Mesenchymal stem cell (in vitro differentiated cells and primary cell): Measurements from ENCODE around the gene PAQR4.

ENCODE experiments used
- DNase-seq: peaks from one replicate; pipeline ENCODE4 v3.0.0-alpha.2; 2013
- H2AFZ ChIP-seq: one replicate; pipeline ENCODE4 v1.6.1; 2013; ENCODE audit warnings: low read depth, mild to moderate bottlenecking, control low read depth, inconsistent platforms, low read length, moderate library complexity
- H2AK5ac ChIP-seq: 2 replicates; pipeline ENCODE4 v1.6.1; 2013; ENCODE audit warnings: low read length, moderate library complexity, mild to moderate bottlenecking, inconsistent platforms; ENCODE audit not compliant: severe bottlenecking
- H2BK120ac ChIP-seq: one replicate; pipeline ENCODE4 v1.6.1; 2013; ENCODE audit warnings: low read depth, mild to moderate bottlenecking, inconsistent platforms, low read length, moderate library complexity
- H2BK12ac ChIP-seq, 2 experiments: one replicate each; pipeline ENCODE4 v1.6.1; 2013; ENCODE audit warnings: inconsistent platforms in 2 of 2, low read length in 2 of 2, mild to moderate bottlenecking in 2 of 2, moderate library complexity in 2 of 2, control low read depth in 1 of 2
- H2BK15ac ChIP-seq: one replicate; pipeline ENCODE4 v1.6.1; 2013; ENCODE audit warnings: mild to moderate bottlenecking, low read depth, inconsistent platforms; ENCODE audit not compliant: poor library complexity, severe bottlenecking
- H2BK5ac ChIP-seq: 2 replicates; pipeline ENCODE4 v1.6.1; 2013; ENCODE audit warnings: low read depth, mild to moderate bottlenecking, low read length, control low read depth, inconsistent platforms; ENCODE audit not compliant: poor library complexity, severe bottlenecking
- H3K14ac ChIP-seq, 2 experiments: one replicate each; pipeline ENCODE4 v1.6.1; 2013; ENCODE audit warnings: inconsistent platforms in 2 of 2, low read length in 2 of 2, control low read depth in 1 of 2, mild to moderate bottlenecking in 1 of 2, moderate library complexity in 1 of 2
- H3K18ac ChIP-seq, 2 experiments: one replicate each; pipeline ENCODE4 v1.6.1; 2013; ENCODE audit warnings: inconsistent platforms in 2 of 2, low read length in 2 of 2, control low read depth in 1 of 2, low read depth in 1 of 2, mild to moderate bottlenecking in 1 of 2
- H3K23ac ChIP-seq, 2 experiments: one replicate each; pipeline ENCODE4 v1.6.1; 2013; ENCODE audit warnings: inconsistent platforms in 2 of 2, low read length in 2 of 2, mild to moderate bottlenecking in 2 of 2, moderate library complexity in 2 of 2, control low read depth in 1 of 2
- H3K27ac ChIP-seq: 2 replicates; pipeline ENCODE4 v1.5.1; 2013; ENCODE audit warnings: mild to moderate bottlenecking, moderate library complexity, low read length, control low read depth, inconsistent platforms; ENCODE audit not compliant: poor library complexity, severe bottlenecking
- H3K27me3 ChIP-seq, 2 experiments: 2 replicates each; pipeline versions ENCODE4 v1.6.1 to v1.7.0; 2013; ENCODE audit warnings: low read length in 2 of 2, mild to moderate bottlenecking in 2 of 2, moderate library complexity in 2 of 2, control low read depth in 1 of 2, inconsistent platforms in 1 of 2; ENCODE audit not compliant: control insufficient read depth in 1 of 2, insufficient read depth in 1 of 2
- H3K36me3 ChIP-seq, 2 experiments: 2 replicates each; pipeline versions ENCODE4 v1.6.1 to v1.7.0; 2013; ENCODE audit warnings: low read length in 2 of 2, control low read depth in 1 of 2, inconsistent platforms in 1 of 2, low read depth in 1 of 2, mild to moderate bottlenecking in 1 of 2; ENCODE audit not compliant: insufficient read depth in 2 of 2, control insufficient read depth in 1 of 2
- H3K4ac ChIP-seq, 2 experiments: one replicate each; pipeline ENCODE4 v1.6.1; 2013; ENCODE audit warnings: inconsistent platforms in 2 of 2, low read length in 2 of 2, mild to moderate bottlenecking in 2 of 2, moderate library complexity in 2 of 2, control low read depth in 1 of 2, low read depth in 1 of 2
- H3K4me1 ChIP-seq: 2 replicates; pipeline ENCODE4 v1.6.1; 2013; ENCODE audit warnings: low read depth, low read length, control low read depth; ENCODE audit not compliant: control insufficient read depth, insufficient read depth
- H3K4me2 ChIP-seq: 2 replicates; pipeline ENCODE4 v1.6.1; 2013; ENCODE audit warnings: low read length, mild to moderate bottlenecking, inconsistent platforms; ENCODE audit not compliant: poor library complexity, severe bottlenecking
- H3K4me3 ChIP-seq, 2 experiments: 2 replicates each; pipeline versions ENCODE4 v1.5.1 to v1.7.0; 2013; ENCODE audit warnings: low read length in 2 of 2, mild to moderate bottlenecking in 2 of 2, control low read depth in 1 of 2, low read depth in 1 of 2; ENCODE audit not compliant: insufficient read depth in 1 of 2
- H3K79me1 ChIP-seq: replicated peaks from 2 replicates; pipeline ENCODE4 v1.6.1; 2013; ENCODE audit warnings: mild to moderate bottlenecking, control low read depth, low read length, inconsistent platforms; ENCODE audit not compliant: poor library complexity, severe bottlenecking
- H3K9ac ChIP-seq: 2 replicates; pipeline ENCODE4 v1.7.0; 2013; ENCODE audit warnings: mild to moderate bottlenecking, low read length, moderate library complexity
- H3K9me3 ChIP-seq: 2 replicates; pipeline ENCODE4 v1.7.0; 2013; ENCODE audit warnings: mild to moderate bottlenecking, low read length; ENCODE audit not compliant: control insufficient read depth
- H4K8ac ChIP-seq: one replicate; pipeline ENCODE4 v1.6.1; 2013; ENCODE audit warnings: inconsistent platforms, mild to moderate bottlenecking, low read length, moderate library complexity
- H4K91ac ChIP-seq: one replicate; pipeline ENCODE4 v1.6.1; 2013; ENCODE audit warnings: mild to moderate bottlenecking, low read length, inconsistent platforms
- WGBS: methylation state at CpG from one replicate; pipeline ENCODE4 v1.1.7; 2013; ENCODE audit warnings: mixed read lengths; 5-methylcytosine and 5-hydroxymethylcytosine counted together

PAQR4 gene

GRCh38 chr16:3009568-3010390 lies 40.6 kb downstream of the PAQR4 start:
- Histone ChIP-seq H2BK12ac (no peak overlapping the region), H3K36me3 (no peaks in the 10 kb centered on the region), H3K4me1 (peaks cover 32% of the 10 kb centered on the region), H3K27me3 (peaks cover 89 to 93% of the 10 kb centered on the region in 2 experiments), H4K8ac (no peak overlapping the region), H2BK15ac (no peak overlapping the region), H3K4ac (no peak overlapping the region), H2BK120ac (no peak overlapping the region), H3K27ac (no peak overlapping the region), H3K79me1 (no peaks in the 10 kb centered on the region), H2AFZ (no peak overlapping the region), H4K91ac (no peak overlapping the region), H3K18ac (no peak overlapping the region), H2AK5ac (no peak overlapping the region), H3K4me2 (no peak overlapping the region), H3K4me3 (no peak overlapping the region), H3K9me3 (no peaks in the 10 kb centered on the region), H3K14ac (no peak overlapping the region), H3K23ac (no peak overlapping the region), H2BK5ac (no peak overlapping the region), H3K9ac (no peak overlapping the region)
- DNase-seq = peak; percentile 30
- WGBS = 19% methylated on average over 19 of the region's 21 CpGs

GRCh38 chr16:3010510-3010909 lies 41.4 kb downstream of the PAQR4 start:
- Histone ChIP-seq H3K79me1 (no peaks in the 10 kb centered on the region), H2AK5ac (no peak overlapping the region), H3K36me3 (no peaks in the 10 kb centered on the region), H3K27me3 (peaks cover 89 to 91% of the 10 kb centered on the region in 2 experiments), H4K91ac (peak overlapping the region; percentile 80), H3K14ac (no peak overlapping the region), H2BK120ac (no peak overlapping the region), H3K9ac (no peak overlapping the region), H2BK5ac (no peak overlapping the region), H2BK12ac (no peak overlapping the region), H2AFZ (no peak overlapping the region), H3K9me3 (no peaks in the 10 kb centered on the region), H3K18ac (no peak overlapping the region), H4K8ac (peak overlapping the region; percentile 20), H3K4me1 (peaks cover 31% of the 10 kb centered on the region), H3K23ac (no peak overlapping the region), H2BK15ac (no peak overlapping the region), H3K4me2 (no peak overlapping the region), H3K4me3 (no peak overlapping the region), H3K27ac (no peak overlapping the region), H3K4ac (no peak overlapping the region)
- 92% methylated on average over 7 of the region's 8 CpGs for WGBS
- DNase-seq = no peak

DNA sequence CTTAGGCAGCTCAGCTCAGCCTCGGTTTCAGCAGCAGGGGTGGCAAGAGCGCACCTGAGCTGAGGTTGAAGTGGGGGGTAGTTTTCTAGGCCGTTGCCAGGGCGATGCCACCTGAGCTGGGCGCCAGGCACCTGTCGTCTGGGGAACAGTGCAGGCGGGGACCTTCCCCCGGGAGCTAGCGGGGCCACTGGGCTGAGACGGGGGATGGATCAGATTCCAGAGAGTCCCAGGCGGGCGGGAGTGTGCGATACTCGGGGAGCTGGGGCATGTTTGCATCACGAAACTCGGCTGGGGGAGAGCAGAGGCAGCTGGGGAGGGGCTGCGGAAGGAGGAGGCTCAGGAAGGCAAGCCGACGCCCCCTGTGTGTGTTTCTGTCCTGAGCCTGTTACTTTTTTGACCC lies 43.1 kb downstream of the PAQR4 start:
- H3K27ac ChIP-seq = no peak overlapping the region
- no peak overlapping the region for H2AK5ac ChIP-seq
- H2BK5ac ChIP-seq = no peak overlapping the region
- H3K4me1 ChIP-seq = peaks cover 31% of the 10 kb centered on the region
- H3K4me3 ChIP-seq = no peak overlapping the region
- DNase-seq = no peak
- H3K79me1 ChIP-seq = no peaks in the 10 kb centered on the region
- H3K36me3 ChIP-seq = no peaks in the 10 kb centered on the region
- H3K9me3 ChIP-seq = no peaks in the 10 kb centered on the region
- H3K4me2 ChIP-seq = no peak overlapping the region
- 17% methylated on average over 19 of the region's 19 CpGs for WGBS
- no peak overlapping the region for H2AFZ ChIP-seq
- H3K14ac ChIP-seq = no peak overlapping the region
- no peak overlapping the region for H2BK15ac ChIP-seq
- H4K91ac ChIP-seq = no peak overlapping the region
- H2BK12ac ChIP-seq = no peak overlapping the region
- no peak overlapping the region for H3K18ac ChIP-seq
- peaks cover 72 to 81% of the 10 kb centered on the region in 2 experiments for H3K27me3 ChIP-seq
- H2BK120ac ChIP-seq = no peak overlapping the region
- no peak overlapping the region for H3K23ac ChIP-seq
- no peak overlapping the region for H3K4ac ChIP-seq
- H3K9ac ChIP-seq = no peak overlapping the region
- no peak overlapping the region for H4K8ac ChIP-seq

- Histone ChIP-seq H4K91ac (no peak within 1 kb of the TSS), H3K27ac (no peak within 1 kb of the TSS), H3K14ac (no peak within 1 kb of the TSS), H3K4me3 (no peak within 1 kb of the TSS), H3K4me1 (peaks cover 35% of the 10 kb centered on the region), H3K4me2 (no peak within 1 kb of the TSS), H2BK12ac (no peak within 1 kb of the TSS), H3K79me1 (no peaks in the 10 kb centered on the region), H3K23ac (peak within 1 kb of the TSS in 1 of 2 experiments; percentile 14), H3K4ac (no peak within 1 kb of the TSS), H4K8ac (no peak within 1 kb of the TSS), H3K9me3 (no peaks in the 10 kb centered on the region), H3K27me3 (peaks cover 65 to 79% of the 10 kb centered on the region in 2 experiments), H3K36me3 (no peaks in the 10 kb centered on the region), H2BK120ac (no peak within 1 kb of the TSS), H2BK15ac (no peak within 1 kb of the TSS), H2BK5ac (no peak within 1 kb of the TSS), H2AK5ac (no peak within 1 kb of the TSS), H3K9ac (no peak within 1 kb of the TSS), H2AFZ (no peak within 1 kb of the TSS), H3K18ac (no peak within 1 kb of the TSS)
- DNase-seq = no peak
- 18% methylated on average over 27 of the region's 27 CpGs for WGBS
Measured at GRCh38 chr16:3012828-3013420, 43.8 kb downstream of the PAQR4 start, which contains the start of gene CLDN9. Gene CLDN9, plus strand, starts transcription at chr16:3012923. Its CDS starts 440 bp downstream, at chr16:3013363.
